HG02981 (cell line): ENCODE results near the gene MAP4K1.

Source experiments
- ATAC-seq: cut with Tn5 transposase; IDR thresholded peaks from one replicate; pipeline ENCODE4 v1.9.1; 2021; ENCODE audit warnings: mild to moderate bottlenecking, moderate library complexity; ENCODE audit not compliant: unreplicated experiment

Gene MAP4K1

GRCh38 chr19:38617764-38618589, at the start of gene MAP4K1:
MAP4K1 (minus strand) TSS chr19:38617953; CDS start chr19:38617895, 58 bp downstream.
- peak; percentile 54 for ATAC-seq

GRCh38 chr19:38666663-38667511, 49.1 kb upstream of the MAP4K1 start:
- ATAC-seq = no peak

GRCh38 chr19:38665950-38666662, 48.4 kb upstream of the MAP4K1 start:
- no peak for ATAC-seq

- ATAC-seq = no peak
These were observed 47.6 kb upstream of the MAP4K1 start for GRCh38 chr19:38665219-38665931.

- no peak for ATAC-seq
These were observed 46.9 kb upstream of the MAP4K1 start for GRCh38 chr19:38664503-38665211.

- ATAC-seq = no peak
These were observed 46.3 kb upstream of the MAP4K1 start for GRCh38 chr19:38663957-38664502.

- no peak for ATAC-seq
These were observed 45.5 kb upstream of the MAP4K1 start for GRCh38 chr19:38663156-38663651.

GRCh38 chr19:38662537-38663155, 44.9 kb upstream of the MAP4K1 start:
- no peak for ATAC-seq

- ATAC-seq = no peak
These were observed 44.2 kb upstream of the MAP4K1 start for GRCh38 chr19:38661996-38662395.

- ATAC-seq = no peak
These were observed 43.4 kb upstream of the MAP4K1 start for GRCh38 chr19:38661136-38661535.

GRCh38 chr19:38660724-38661123, 43.0 kb upstream of the MAP4K1 start:
- no peak for ATAC-seq

GRCh38 chr19:38658462-38659306, 40.9 kb upstream of the MAP4K1 start:
- no peak for ATAC-seq

GRCh38 chr19:38657633-38658222, 40.0 kb upstream of the MAP4K1 start:
- no peak for ATAC-seq

- ATAC-seq = no peak
These were observed 38.6 kb upstream of the MAP4K1 start for GRCh38 chr19:38656171-38656981.

GRCh38 chr19:38655148-38655824, 37.5 kb upstream of the MAP4K1 start:
- ATAC-seq = peak; percentile 57

- ATAC-seq = no peak
These were observed 36.9 kb upstream of the MAP4K1 start for GRCh38 chr19:38654628-38655055.
